HFFc6 (cell line): ENCODE results near the gene GPC5. TPM values are rescaled to one million over a fixed set of nuclear protein-coding genes. Genes with fewer than 3 reads are reported as not detected.

Experiments used
- DNase-seq: peaks from one replicate; pipeline ENCODE4 v3.0.0-alpha.2; 2018
- H3K27ac Mint-ChIP-seq: 2 replicates; pipeline ENCODE4 v1.8.0; 2020; ENCODE audit warnings: mild to moderate bottlenecking, mixed read lengths
- H3K27me3 Mint-ChIP-seq: 2 replicates; pipeline ENCODE4 v1.8.0; 2021; ENCODE audit warnings: mild to moderate bottlenecking, moderate library complexity, mixed read lengths; ENCODE audit not compliant: insufficient read depth
- H3K36me3 Mint-ChIP-seq: 2 replicates; pipeline ENCODE4 v1.8.0; 2021; ENCODE audit warnings: low read depth, mixed read lengths
- H3K4me1 Mint-ChIP-seq: 2 replicates; pipeline ENCODE4 v1.8.0; 2020; ENCODE audit warnings: low read depth, mixed read lengths
- H3K4me3 Mint-ChIP-seq: 2 replicates; pipeline ENCODE4 v1.8.0; 2020; ENCODE audit warnings: mild to moderate bottlenecking, moderate library complexity, mixed read lengths
- H3K9me3 Mint-ChIP-seq: 2 replicates; pipeline ENCODE4 v1.8.0; 2020; ENCODE audit warnings: mild to moderate bottlenecking, mixed read lengths
- CTCF ChIP-seq: fragments of 200-600 bp; sonication (generic); IDR thresholded peaks from 2 replicates; pipeline ENCODE4 v1.5.0; 2021; ENCODE audit warnings: antibody characterized with exemption, mild to moderate bottlenecking
- total RNA-seq, 6 experiments: library from RNA; stranded (reverse); fragmentation: NEBNext Ultra II Directional; extraction: Animal tissue kit (Norgen Biotek cat#: 25700); gene quantifications; 2 replicates in 1 of 6; 3 replicates in 5 of 6; pipeline ENCODE4 v1.2.3, GENCODE V29; 2021

GPC5 gene
- total RNA-seq, 6 experiments from 2014 or later = 0.06 TPM; not detected in 5

GRCh38 chr13:91739751-91740150 is 341.3 kb downstream of the GPC5 start:
- DNase-seq = no peak
- Mint-ChIP-seq H3K27me3 (no peaks in the 10 kb centered on the region), H3K9me3 (peaks cover 11% of the 10 kb centered on the region; the same call in 1 of the 2 replicates), H3K4me3 (no peak overlapping the region), H3K27ac (no peak overlapping the region), H3K4me1 (no peaks in the 10 kb centered on the region), H3K36me3 (no peaks in the 10 kb centered on the region)
- TF ChIP-seq CTCF = no peak

GRCh38 chr13:91740756-91741155 is 342.3 kb downstream of the GPC5 start:
- H3K27me3 Mint-ChIP-seq = no peaks in the 10 kb centered on the region
- no peak overlapping the region for H3K27ac Mint-ChIP-seq
- TF ChIP-seq CTCF = no peak
- no peaks in the 10 kb centered on the region for H3K4me1 Mint-ChIP-seq
- no peak for DNase-seq
- no peaks in the 10 kb centered on the region for H3K36me3 Mint-ChIP-seq
- H3K9me3 Mint-ChIP-seq = peaks cover 21% of the 10 kb centered on the region
- no peak overlapping the region for H3K4me3 Mint-ChIP-seq

GRCh38 chr13:91741925-91742324 is 343.5 kb downstream of the GPC5 start:
- H3K4me1 Mint-ChIP-seq = no peaks in the 10 kb centered on the region
- no peaks in the 10 kb centered on the region for H3K36me3 Mint-ChIP-seq
- TF ChIP-seq CTCF = no peak
- no peak for DNase-seq
- peaks cover 24% of the 10 kb centered on the region for H3K9me3 Mint-ChIP-seq
- H3K4me3 Mint-ChIP-seq = no peak overlapping the region
- H3K27me3 Mint-ChIP-seq = no peaks in the 10 kb centered on the region
- no peak overlapping the region for H3K27ac Mint-ChIP-seq

GRCh38 chr13:91744284-91744683 is 345.9 kb downstream of the GPC5 start:
- H3K36me3 Mint-ChIP-seq = no peaks in the 10 kb centered on the region
- no peaks in the 10 kb centered on the region for H3K4me1 Mint-ChIP-seq
- no peak overlapping the region for H3K4me3 Mint-ChIP-seq
- no peak for TF ChIP-seq CTCF
- H3K9me3 Mint-ChIP-seq = peaks cover 34% of the 10 kb centered on the region
- H3K27ac Mint-ChIP-seq = no peak overlapping the region
- H3K27me3 Mint-ChIP-seq = no peaks in the 10 kb centered on the region
- DNase-seq = no peak

GRCh38 chr13:91745967-91746366 is 347.5 kb downstream of the GPC5 start:
- no peak overlapping the region for H3K4me3 Mint-ChIP-seq
- H3K9me3 Mint-ChIP-seq = peaks cover 36% of the 10 kb centered on the region
- H3K27me3 Mint-ChIP-seq = no peaks in the 10 kb centered on the region
- H3K36me3 Mint-ChIP-seq = no peaks in the 10 kb centered on the region
- no peak for TF ChIP-seq CTCF
- no peak for DNase-seq
- H3K4me1 Mint-ChIP-seq = no peaks in the 10 kb centered on the region
- H3K27ac Mint-ChIP-seq = no peak overlapping the region

- Mint-ChIP-seq H3K27me3 (no peaks in the 10 kb centered on the region), H3K36me3 (no peaks in the 10 kb centered on the region), H3K27ac (no peak overlapping the region), H3K4me1 (no peaks in the 10 kb centered on the region), H3K4me3 (no peak overlapping the region), H3K9me3 (peaks cover 40% of the 10 kb centered on the region)
- TF ChIP-seq CTCF = no peak
- no peak for DNase-seq
These were observed 348.8 kb downstream of the GPC5 start for GRCh38 chr13:91747186-91747585.
